Hypothalamus (tissue), 51 donors: Measurements from ENCODE around the gene PRSS33.
A peak's percentile ranks its signal among the peaks of the same experiment; 100 is the strongest.

Experiments used
- DNase-seq, 51 donors: peaks; one replicate each; lab custom pipeline; 2025; lab: John Stamatoyannopoulos, UW

The PRSS33 gene

GRCh38 chr16:2779151-2779920 is 8.0 kb downstream of the PRSS33 start:
- no peak for DNase-seq

- no peak for DNase-seq
These were observed 8.8 kb downstream of the PRSS33 start for GRCh38 chr16:2778630-2778958.

GRCh38 chr16:2777903-2778629 is 9.3 kb downstream of the PRSS33 start:
- peak in 21 of 51 donors; percentile 4 to 78 (median 52) for DNase-seq

GRCh38 chr16:2777231-2777902 is 10.0 kb downstream of the PRSS33 start, which contains the start of gene ELOB:
Gene ELOB, minus strand, starts transcription at chr16:2777280. Its CDS starts 41 bp downstream, at chr16:2777239.
- peak; percentile 29 to 97 (median 79) for DNase-seq

- peak in 12 of 51 donors; percentile 32 to 74 (median 60) for DNase-seq
These were observed 10.7 kb downstream of the PRSS33 start for GRCh38 chr16:2776500-2777139.

GRCh38 chr16:2775765-2776499 is 11.4 kb downstream of the PRSS33 start:
- no peak for DNase-seq

- no peak for DNase-seq
These were observed 12.1 kb downstream of the PRSS33 start for GRCh38 chr16:2775131-2775716.

GRCh38 chr16:2774161-2774891 is 13.0 kb downstream of the PRSS33 start:
- DNase-seq, result no peak

GRCh38 chr16:2773188-2773968 is 14.0 kb downstream of the PRSS33 start:
- DNase-seq, result no peak

GRCh38 chr16:2771496-2772402 is 15.6 kb downstream of the PRSS33 start:
- DNase-seq, result no peak

GRCh38 chr16:2770057-2770951 is 17.1 kb downstream of the PRSS33 start:
- no peak for DNase-seq

- DNase-seq, result no peak
These were observed 17.7 kb downstream of the PRSS33 start for GRCh38 chr16:2769675-2770056.

GRCh38 chr16:2769100-2769529 is 18.2 kb downstream of the PRSS33 start:
- no peak for DNase-seq

GRCh38 chr16:2768403-2769089 is 18.8 kb downstream of the PRSS33 start:
- DNase-seq, result no peak

GRCh38 chr16:2767891-2768290 is 19.5 kb downstream of the PRSS33 start:
- no peak for DNase-seq
